Natural killer cell (primary cell): Measurements from ENCODE around the gene TOM1. TPM values are rescaled to one million over a fixed set of nuclear protein-coding genes. Genes with fewer than 3 reads are reported as not detected.
A peak's percentile ranks its signal among the peaks of the same experiment; 100 is the strongest.

Experiments
- ATAC-seq, 3 donors: fragments of 150-1000 bp in 2 of 3; fragments of 200-7000 bp in 1 of 3; cut with Tn5 transposase; 1 replicate in 1 of 3; 2 replicates in 2 of 3; pipeline ENCODE4 v1.10.0; 2021; ENCODE audit warnings: mild to moderate bottlenecking in 2 of 3, moderate library complexity in 2 of 3
- DNase-seq, 2 donors: peaks; one replicate each; pipeline versions ENCODE4 v3.0.0 to v3.0.0-alpha.2; 2013 to 2021; ENCODE audit warnings: mixed read lengths in 1 of 2
- H3K27ac ChIP-seq: one replicate; pipeline ENCODE4 v1.5.1; 2013; ENCODE audit warnings: mild to moderate bottlenecking, low read length
- H3K27me3 ChIP-seq: one replicate; pipeline ENCODE4 v1.6.1; 2013; ENCODE audit warnings: low read length; ENCODE audit not compliant: control insufficient read depth, insufficient read depth
- H3K36me3 ChIP-seq: one replicate; pipeline ENCODE4 v1.6.1; 2013; ENCODE audit warnings: low read length; ENCODE audit not compliant: control insufficient read depth, insufficient read depth
- H3K4me1 ChIP-seq: one replicate; pipeline ENCODE4 v1.6.1; 2013; ENCODE audit warnings: low read length; ENCODE audit not compliant: control insufficient read depth, insufficient read depth
- H3K4me3 ChIP-seq: one replicate; pipeline ENCODE4 v1.5.1; 2013; ENCODE audit warnings: low read length
- H3K9me3 ChIP-seq: one replicate; pipeline ENCODE4 v1.6.1; 2013; ENCODE audit warnings: low read length; ENCODE audit not compliant: control insufficient read depth, insufficient read depth
- H3K27ac Mint-ChIP-seq, 2 donors: one replicate each; pipeline ENCODE4 v1.8.0; 2022; ENCODE audit warnings: mild to moderate bottlenecking in 2 of 2, mixed read lengths in 2 of 2, moderate library complexity in 1 of 2
- H3K27me3 Mint-ChIP-seq, 2 donors: one replicate each; pipeline ENCODE4 v1.8.0; 2022; ENCODE audit warnings: low read depth in 2 of 2, mixed read lengths in 2 of 2
- H3K36me3 Mint-ChIP-seq: one replicate; pipeline ENCODE4 v1.8.0; 2022; ENCODE audit warnings: mixed read lengths
- H3K4me1 Mint-ChIP-seq, 2 donors: one replicate each; pipeline ENCODE4 v1.8.0; 2022; ENCODE audit warnings: mixed read lengths in 2 of 2
- H3K4me3 Mint-ChIP-seq: one replicate; pipeline ENCODE4 v1.8.0; 2022; ENCODE audit warnings: mild to moderate bottlenecking, moderate library complexity, mixed read lengths
- H3K9me3 Mint-ChIP-seq, 2 donors: one replicate each; pipeline ENCODE4 v1.8.0; 2022; ENCODE audit warnings: mixed read lengths in 2 of 2
- WGBS: methylation state at CpG from one replicate; pipeline ENCODE4 v1.1.7; 2013; ENCODE audit warnings: missing lambda C conversion rate; ENCODE audit not compliant: insufficient coverage; 5-methylcytosine and 5-hydroxymethylcytosine counted together
- intact Hi-C: fragments of 100-400 bp; cut with micrococcal nuclease; formaldehyde crosslinking; loops from one replicate; pipeline ENCODE4 v1.14.2; 2022
- total RNA-seq, 4 donors: library from RNA; stranded (reverse); fragments of 120-200 nt in 1 of 4; gene quantifications; one replicate each; pipeline versions ENCODE4 v1.2.3 to v1.2.4, GENCODE V29; 2013 to 2022
- TF ChIP-seq, protein P1 (sequence below): fragments of 200-600 bp; IDR thresholded peaks from one replicate; pipeline ENCODE4 v1.8.0; 2022; ENCODE audit warnings: antibody characterized with exemption

The TOM1 gene
- total RNA-seq, 3 donors from 2014 or later (not counting 1 experiment from before 2014, with no cell fraction given) = 102 to 132 (median 107) TPM

GRCh38 chr22:35369996-35370395 is 70.3 kb downstream of the TOM1 start:
- Histone ChIP-seq H3K4me3 (no peak overlapping the region), H3K9me3 (no peaks in the 10 kb centered on the region), H3K36me3 (no peaks in the 10 kb centered on the region), H3K27ac (no peak overlapping the region), H3K4me1 (peaks cover 25% of the 10 kb centered on the region), H3K27me3 (no peaks in the 10 kb centered on the region)
- 88% methylated on average over 2 of the region's 2 CpGs for WGBS
- peaks cover 8 to 18% of the 10 kb centered on the region in 2 donors for H3K27me3 Mint-ChIP-seq
- H3K4me1 Mint-ChIP-seq = peaks cover 6 to 11% of the 10 kb centered on the region in 2 donors
- ATAC-seq (no peak), DNase-seq (no peak)
- peak overlapping the region in 1 of 2 donors; percentile 20 for H3K27ac Mint-ChIP-seq
- intact Hi-C loops = no loop called here
- no peak overlapping the region for H3K4me3 Mint-ChIP-seq
- TF ChIP-seq, protein P1, sequence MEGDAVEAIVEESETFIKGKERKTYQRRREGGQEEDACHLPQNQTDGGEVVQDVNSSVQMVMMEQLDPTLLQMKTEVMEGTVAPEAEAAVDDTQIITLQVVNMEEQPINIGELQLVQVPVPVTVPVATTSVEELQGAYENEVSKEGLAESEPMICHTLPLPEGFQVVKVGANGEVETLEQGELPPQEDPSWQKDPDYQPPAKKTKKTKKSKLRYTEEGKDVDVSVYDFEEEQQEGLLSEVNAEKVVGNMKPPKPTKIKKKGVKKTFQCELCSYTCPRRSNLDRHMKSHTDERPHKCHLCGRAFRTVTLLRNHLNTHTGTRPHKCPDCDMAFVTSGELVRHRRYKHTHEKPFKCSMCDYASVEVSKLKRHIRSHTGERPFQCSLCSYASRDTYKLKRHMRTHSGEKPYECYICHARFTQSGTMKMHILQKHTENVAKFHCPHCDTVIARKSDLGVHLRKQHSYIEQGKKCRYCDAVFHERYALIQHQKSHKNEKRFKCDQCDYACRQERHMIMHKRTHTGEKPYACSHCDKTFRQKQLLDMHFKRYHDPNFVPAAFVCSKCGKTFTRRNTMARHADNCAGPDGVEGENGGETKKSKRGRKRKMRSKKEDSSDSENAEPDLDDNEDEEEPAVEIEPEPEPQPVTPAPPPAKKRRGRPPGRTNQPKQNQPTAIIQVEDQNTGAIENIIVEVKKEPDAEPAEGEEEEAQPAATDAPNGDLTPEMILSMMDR = no peak
- no peaks in the 10 kb centered on the region for H3K9me3 Mint-ChIP-seq
- no peaks in the 10 kb centered on the region for H3K36me3 Mint-ChIP-seq

DNA sequence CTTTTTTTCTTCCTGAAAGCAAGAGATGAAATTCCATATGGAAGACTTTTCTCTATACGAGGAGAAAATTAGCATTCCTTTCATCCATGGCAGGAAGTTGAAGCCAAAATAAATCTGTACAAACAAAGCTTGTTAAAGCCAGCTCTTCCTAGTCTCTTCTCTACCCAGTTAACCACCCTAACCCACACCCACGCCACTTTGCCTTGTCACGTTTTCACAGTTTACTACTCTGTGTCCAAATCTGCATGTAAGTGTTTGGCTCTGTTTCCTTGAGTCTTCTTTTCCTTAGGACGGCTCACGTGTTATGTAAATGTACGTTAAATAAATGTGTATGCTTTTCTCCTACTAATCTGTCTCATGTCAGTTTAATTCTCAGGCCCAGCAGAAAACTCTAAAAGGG is 74.1 kb downstream of the TOM1 start:
- intact Hi-C loops = no loop called here
- Mint-ChIP-seq H3K9me3 (no peaks in the 10 kb centered on the region), H3K4me1 (peaks cover 17 to 23% of the 10 kb centered on the region in 2 donors), H3K27me3 (peaks cover 2 to 6% of the 10 kb centered on the region in 2 donors), H3K27ac (no peak overlapping the region), H3K36me3 (no peaks in the 10 kb centered on the region), H3K4me3 (peak overlapping the region; percentile 10)
- Histone ChIP-seq H3K4me3 (no peak overlapping the region), H3K27me3 (no peaks in the 10 kb centered on the region), H3K9me3 (no peaks in the 10 kb centered on the region), H3K4me1 (peaks cover 30% of the 10 kb centered on the region), H3K27ac (no peak overlapping the region), H3K36me3 (no peaks in the 10 kb centered on the region)
- ATAC-seq (no peak), DNase-seq (no peak)
- TF ChIP-seq, protein P1 = no peak
- 72% methylated on average over 3 of the region's 6 CpGs for WGBS

- Mint-ChIP-seq H3K9me3 (no peaks in the 10 kb centered on the region), H3K4me3 (no peak overlapping the region), H3K27ac (no peak overlapping the region), H3K36me3 (no peaks in the 10 kb centered on the region), H3K4me1 (peaks cover 17 to 25% of the 10 kb centered on the region in 2 donors), H3K27me3 (no peaks in the 10 kb centered on the region)
- 62% methylated on average over 3 of the region's 3 CpGs for WGBS
- TF ChIP-seq, protein P1 = no peak
- no peaks in the 10 kb centered on the region for H3K9me3 ChIP-seq
- DNase-seq (no peak), ATAC-seq (no peak)
- H3K27me3 ChIP-seq = no peaks in the 10 kb centered on the region
- no peak overlapping the region for H3K27ac ChIP-seq
- H3K4me1 ChIP-seq = peaks cover 31% of the 10 kb centered on the region
- no peaks in the 10 kb centered on the region for H3K36me3 ChIP-seq
- H3K4me3 ChIP-seq = no peak overlapping the region
- intact Hi-C loops = no loop called here
These were observed 75.3 kb downstream of the TOM1 start for GRCh38 chr22:35375031-35375430.

DNA sequence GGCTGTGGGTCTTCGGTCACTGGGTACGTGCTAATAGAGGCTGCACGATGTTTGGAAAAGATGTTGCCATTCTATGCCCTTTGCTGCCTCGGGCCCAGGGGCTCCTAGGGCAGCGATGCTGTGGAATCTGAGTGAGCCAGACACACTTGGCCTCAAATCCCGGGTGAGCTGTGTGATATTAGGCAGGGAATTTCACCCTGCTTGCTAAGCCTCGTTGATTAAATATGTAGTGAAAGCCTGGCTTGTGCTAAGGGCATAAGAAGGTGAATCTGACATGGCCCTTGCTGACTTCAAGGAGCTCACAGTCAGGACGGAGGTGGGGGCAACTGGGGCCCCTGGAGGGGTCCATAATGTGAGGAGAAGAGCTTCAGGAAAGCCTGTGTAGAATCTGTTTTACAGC is 75.8 kb downstream of the TOM1 start:
- no peak overlapping the region for H3K27ac Mint-ChIP-seq
- no peak overlapping the region for H3K4me3 Mint-ChIP-seq

More for the DNA sequence above, 75.8 kb downstream of the TOM1 start:
- Histone ChIP-seq H3K27me3 (no peaks in the 10 kb centered on the region), H3K4me1 (peaks cover 36% of the 10 kb centered on the region), H3K9me3 (no peaks in the 10 kb centered on the region), H3K4me3 (no peak overlapping the region), H3K36me3 (no peaks in the 10 kb centered on the region), H3K27ac (no peak overlapping the region)
- H3K36me3 Mint-ChIP-seq = no peaks in the 10 kb centered on the region
- intact Hi-C loops = no loop called here
- DNase-seq = no peak
- H3K27me3 Mint-ChIP-seq = no peaks in the 10 kb centered on the region
- TF ChIP-seq, protein P1 = no peak
- 91% methylated on average over 8 of the region's 8 CpGs for WGBS
- no peak for ATAC-seq
- H3K9me3 Mint-ChIP-seq = no peaks in the 10 kb centered on the region
- peaks cover 22 to 30% of the 10 kb centered on the region in 2 donors for H3K4me1 Mint-ChIP-seq
